HG02885 (cell line): Measurements from ENCODE around the gene ULBP2.
"Not testable (repeated sequence)": the region's sequence is repeated elsewhere in the genome, so short reads cannot be mapped to it uniquely, and the experiment has no call there.

ENCODE experiments used
- ATAC-seq: cut with Tn5 transposase; IDR thresholded peaks from one replicate; pipeline ENCODE4 v1.9.1; 2021; ENCODE audit warnings: mild to moderate bottlenecking; ENCODE audit not compliant: unreplicated experiment, poor library complexity

ULBP2 gene

DNA sequence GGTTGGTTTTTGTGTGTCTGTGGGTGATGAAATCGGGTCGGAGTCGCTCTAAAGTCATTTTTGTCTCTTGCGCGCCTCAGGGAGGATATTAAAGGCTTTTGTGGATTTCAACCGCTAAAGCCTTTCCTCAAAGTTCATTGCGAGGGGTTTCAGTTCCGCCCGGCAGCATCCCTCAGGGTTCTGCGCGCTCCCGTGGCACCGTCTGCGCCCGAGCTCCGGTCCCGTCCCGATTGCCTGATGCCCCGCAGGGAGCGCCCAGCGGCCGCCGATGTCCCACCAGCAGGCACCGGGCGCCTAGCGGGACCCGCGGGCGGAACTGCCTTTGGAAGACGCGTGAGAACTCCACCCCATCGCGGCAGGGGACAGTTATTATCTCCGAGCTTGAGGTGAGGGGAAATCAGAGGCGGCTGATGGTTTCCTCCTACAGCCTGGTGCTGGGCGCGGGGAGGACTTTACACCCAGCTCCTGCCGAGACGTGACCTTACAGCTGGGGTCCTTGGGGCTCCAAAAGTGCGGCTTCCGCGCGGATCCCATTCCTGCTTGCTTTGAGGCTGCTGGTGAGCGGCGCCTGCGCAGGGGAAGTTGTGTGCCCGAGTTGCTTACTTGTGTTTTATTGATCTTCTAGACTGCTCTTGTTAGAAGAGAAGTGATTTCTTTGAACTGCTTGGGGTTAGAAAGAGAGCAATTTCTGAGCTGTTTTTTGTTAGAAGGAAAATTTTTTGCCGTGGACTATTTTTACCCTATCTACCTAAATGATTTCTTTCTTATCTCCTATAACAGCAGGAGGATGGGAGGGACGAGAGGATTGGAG lies 49.1 kb downstream of the ULBP2 start:
- ATAC-seq: no peak

DNA sequence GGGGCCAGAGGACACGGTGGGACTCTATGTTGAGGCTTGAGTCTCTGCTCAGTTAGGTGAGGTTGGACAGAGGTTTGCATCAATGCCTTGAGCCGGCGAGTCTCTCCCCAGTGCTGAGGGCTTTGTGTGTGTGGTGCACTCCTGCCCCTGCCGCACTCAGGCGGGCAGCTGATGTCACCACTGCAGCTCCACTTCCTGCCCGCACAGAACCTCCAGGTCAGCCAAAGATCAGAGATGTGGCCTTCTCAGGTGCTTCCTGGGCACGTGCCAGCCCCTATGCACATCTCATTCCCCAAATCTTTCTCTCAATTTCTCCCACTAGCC lies 49.6 kb downstream of the ULBP2 start:
- ATAC-seq: not testable (repeated sequence)

DNA sequence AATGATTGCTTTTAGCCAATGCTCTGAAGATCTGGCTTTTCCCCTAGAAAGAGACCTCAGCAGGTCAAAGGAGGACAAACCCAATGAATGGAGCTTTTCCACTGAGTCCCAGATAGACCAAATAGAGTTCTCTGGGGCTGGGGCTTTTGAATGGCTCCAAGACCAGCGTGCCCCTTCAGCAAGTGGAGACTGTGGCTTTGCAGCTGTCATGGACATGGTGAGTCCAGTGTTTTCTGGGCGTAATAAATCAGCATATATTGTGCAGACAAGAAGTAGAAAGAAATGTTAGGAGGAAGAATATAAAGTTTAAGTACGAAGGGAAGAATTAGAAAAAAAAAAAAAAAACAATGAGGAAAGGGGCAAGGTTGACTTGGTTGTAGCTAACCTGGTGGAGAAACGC lies 50.0 kb downstream of the ULBP2 start:
- no peak for ATAC-seq

DNA sequence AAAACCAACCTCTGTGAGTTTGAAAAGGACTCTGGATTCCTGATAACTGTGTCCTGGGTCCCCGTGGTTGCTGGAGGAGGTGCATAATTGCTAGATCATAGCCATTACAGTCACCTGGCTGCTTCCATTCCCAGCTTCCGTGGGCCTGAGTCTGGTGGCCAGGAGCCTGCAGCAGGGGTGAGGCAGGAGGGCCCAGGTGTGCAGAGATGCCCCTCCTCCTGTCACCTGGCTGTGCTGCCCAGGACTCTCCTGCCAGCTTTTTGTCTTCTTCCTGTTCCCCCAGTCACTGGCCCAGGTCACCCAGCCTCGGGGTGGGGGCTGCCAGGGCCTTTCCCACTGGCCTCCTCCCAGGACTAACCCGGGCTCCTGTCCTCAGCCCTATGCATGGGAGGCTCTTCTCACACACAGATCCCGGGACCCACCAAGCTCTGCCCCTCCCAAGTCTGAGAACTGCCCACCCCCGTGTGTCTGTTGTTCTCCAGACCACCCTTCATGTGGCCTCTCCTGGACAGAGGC lies 53.5 kb downstream of the ULBP2 start:
- ATAC-seq: no peak

DNA sequence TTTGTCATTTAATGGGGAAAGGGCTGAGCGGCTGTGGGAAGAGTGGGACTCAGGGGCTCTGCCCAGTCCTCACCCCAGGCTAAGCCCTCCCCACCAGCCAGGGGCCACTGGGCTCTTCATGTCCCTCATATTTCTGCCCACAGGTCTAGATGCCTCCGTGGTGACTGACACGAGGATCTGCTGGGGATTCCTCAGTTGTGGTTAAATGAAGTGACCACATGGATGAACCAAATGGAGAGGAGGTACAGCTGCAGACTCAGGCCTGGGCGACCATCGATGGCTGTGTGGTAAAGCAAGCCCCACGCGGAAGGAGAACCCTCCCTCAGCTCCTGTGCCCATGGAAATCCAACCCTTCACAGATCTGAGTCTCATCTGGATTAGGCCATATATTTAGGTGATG lies 54.2 kb downstream of the ULBP2 start:
- no peak for ATAC-seq
